Activated CD8-positive, alpha-beta T cell treated with anti-CD3 and anti-CD28 coated beads, Interleukin-2, amount 10 ng/mL, durations not matched to agents 7 days and 5 days (primary cell): ENCODE data around the gene FSIP1. TPM values are rescaled to one million over a fixed set of nuclear protein-coding genes. Genes with fewer than 3 reads are reported as not detected.

Experiments used
- ATAC-seq: fragments of 150-1000 bp; cut with Tn5 transposase; one replicate; pipeline ENCODE4 v1.10.0; 2021; ENCODE audit warnings: moderate library complexity
- CTCF ChIA-PET: fragments of 350-600 bp; sonication (Branson Sonifier 250); formaldehyde crosslinking; loops from one replicate; lab custom pipeline; 2021; ENCODE audit warnings: antibody characterized with exemption; lab: Charles Lee
- POLR2A ChIA-PET: fragments of 350-600 bp; sonication (Branson Sonifier 250); formaldehyde crosslinking; loops from one replicate; lab custom pipeline; 2021; ENCODE audit warnings: antibody characterized with exemption; lab: Charles Lee
- DNase-seq: peaks from one replicate; pipeline ENCODE4 v3.0.0-alpha.2; 2020
- H3K27ac Mint-ChIP-seq: one replicate; pipeline ENCODE4 v1.8.0; 2021; ENCODE audit warnings: mild to moderate bottlenecking, mixed read lengths
- H3K27me3 Mint-ChIP-seq: one replicate; pipeline ENCODE4 v1.8.0; 2021; ENCODE audit warnings: low read depth, mixed read lengths
- H3K36me3 Mint-ChIP-seq: one replicate; pipeline ENCODE4 v1.8.0; 2021; ENCODE audit warnings: low read depth, mixed read lengths
- H3K4me1 Mint-ChIP-seq: one replicate; pipeline ENCODE4 v1.8.0; 2021; ENCODE audit warnings: low read depth, mixed read lengths
- H3K4me3 Mint-ChIP-seq: one replicate; pipeline ENCODE4 v1.8.0; 2021; ENCODE audit warnings: mild to moderate bottlenecking, mixed read lengths
- H3K9me3 Mint-ChIP-seq: one replicate; pipeline ENCODE4 v1.8.0; 2022; ENCODE audit warnings: mixed read lengths; ENCODE audit not compliant: insufficient read depth
- total RNA-seq, 2 experiments: library from RNA; stranded (reverse); gene quantifications; one replicate each; pipeline ENCODE4 v1.2.3, GENCODE V29; 2021

The FSIP1 gene
- total RNA-seq, 2 experiments from 2014 or later = 0.73 to 1.0 TPM

GRCh38 chr15:39613271-39613670, 169.4 kb downstream of the FSIP1 start:
- H3K27ac Mint-ChIP-seq = no peak overlapping the region
- peaks cover 50% of the 10 kb centered on the region for H3K36me3 Mint-ChIP-seq
- H3K27me3 Mint-ChIP-seq = peaks cover 12% of the 10 kb centered on the region
- peaks cover 33% of the 10 kb centered on the region for H3K9me3 Mint-ChIP-seq
- ChIA-PET CTCF (no interaction called here), POLR2A (no interaction called here)
- H3K4me3 Mint-ChIP-seq = no peak overlapping the region
- ATAC-seq (no peak), DNase-seq (no peak)
- peaks cover 21% of the 10 kb centered on the region for H3K4me1 Mint-ChIP-seq

GRCh38 chr15:39610665-39611064, 172.0 kb downstream of the FSIP1 start:
- Mint-ChIP-seq H3K27me3 (peaks cover 6% of the 10 kb centered on the region), H3K4me3 (no peak overlapping the region), H3K9me3 (peaks cover 35% of the 10 kb centered on the region), H3K36me3 (peaks cover 50% of the 10 kb centered on the region), H3K4me1 (peaks cover 23% of the 10 kb centered on the region), H3K27ac (no peak overlapping the region)
- no peak for ATAC-seq
- ChIA-PET POLR2A (no interaction called here), CTCF (interaction anchor here (1.4 to 2.6 kb wide), 3 partner anchors 12 to 75 kb away, joined by 4 to 17 read pairs (median 5); no protein-coding TSS in a partner anchor)
- no peak for DNase-seq

GRCh38 chr15:39609166-39609916, 173.3 kb downstream of the FSIP1 start:
- CTCF ChIA-PET = interaction anchor here (1.3 to 2.6 kb wide), 4 partner anchors 14 to 147 kb away, joined by 3 to 17 read pairs (median 4); no protein-coding TSS in a partner anchor
- peaks cover 27% of the 10 kb centered on the region for H3K9me3 Mint-ChIP-seq
- H3K27me3 Mint-ChIP-seq = peaks cover 3% of the 10 kb centered on the region
- POLR2A ChIA-PET = no interaction called here
- no peak for DNase-seq
- no peak for ATAC-seq
- H3K36me3 Mint-ChIP-seq = peaks cover 44% of the 10 kb centered on the region
- H3K4me1 Mint-ChIP-seq = peaks cover 23% of the 10 kb centered on the region
- peak overlapping the region; percentile 53 for H3K27ac Mint-ChIP-seq
- H3K4me3 Mint-ChIP-seq = no peak overlapping the region

DNA sequence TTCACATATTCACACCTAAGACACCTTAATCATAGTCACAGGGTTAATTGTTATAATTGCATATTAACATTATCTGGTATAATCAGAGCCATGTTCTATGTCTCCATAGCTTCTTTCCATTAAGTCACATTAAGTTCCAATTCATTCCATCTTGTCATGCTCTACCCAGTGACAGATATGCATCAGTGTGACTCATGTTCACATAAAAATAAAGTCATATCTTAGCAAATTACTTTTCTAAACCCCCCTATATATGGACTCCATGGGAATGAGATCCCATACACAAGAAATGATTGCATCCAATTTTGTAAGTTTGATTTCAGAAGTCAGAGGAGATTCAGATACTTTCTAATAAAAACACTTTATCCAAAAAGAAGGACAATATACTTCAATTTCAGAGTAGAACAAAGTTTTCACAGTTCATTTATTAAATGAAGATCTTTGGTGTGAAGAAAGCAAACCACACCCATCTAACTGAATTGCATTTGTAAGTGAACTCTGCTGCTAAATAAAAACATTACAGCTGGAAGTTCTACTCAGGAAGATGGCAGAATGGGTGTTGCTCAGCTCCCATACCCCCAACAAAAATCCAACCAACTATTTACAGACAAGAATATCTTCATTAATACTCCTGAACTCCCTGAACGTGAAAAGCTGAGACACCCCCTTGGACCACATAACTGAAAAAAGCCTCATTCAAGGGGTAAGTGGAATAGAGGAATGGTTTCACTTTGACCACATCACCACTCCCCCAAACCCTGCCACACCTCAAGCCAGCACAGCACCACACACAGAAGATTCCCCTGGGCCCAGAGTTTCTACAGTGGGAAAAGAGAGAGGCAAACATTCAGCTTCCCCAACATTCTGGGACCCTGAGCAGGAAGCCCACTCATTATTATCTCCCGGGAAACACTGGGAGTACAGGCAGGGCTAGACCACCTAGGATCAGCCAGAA, 174.2 kb downstream of the FSIP1 start:
- Mint-ChIP-seq H3K27ac (peak overlapping the region; percentile 53), H3K4me1 (peaks cover 23% of the 10 kb centered on the region), H3K9me3 (peaks cover 20% of the 10 kb centered on the region), H3K4me3 (no peak overlapping the region), H3K27me3 (peaks cover 3% of the 10 kb centered on the region), H3K36me3 (peaks cover 39% of the 10 kb centered on the region)
- ATAC-seq (no peak), DNase-seq (no peak)
- CTCF ChIA-PET = interaction anchor here (0.7 to 1.7 kb wide), 6 partner anchors 15 to 148 kb away, joined by 3 to 8 read pairs (median 4); no protein-coding TSS in a partner anchor
- POLR2A ChIA-PET = no interaction called here

- peaks cover 4% of the 10 kb centered on the region for H3K9me3 Mint-ChIP-seq
These were observed 177.5 kb downstream of the FSIP1 start for GRCh38 chr15:39605146-39605545.

DNA sequence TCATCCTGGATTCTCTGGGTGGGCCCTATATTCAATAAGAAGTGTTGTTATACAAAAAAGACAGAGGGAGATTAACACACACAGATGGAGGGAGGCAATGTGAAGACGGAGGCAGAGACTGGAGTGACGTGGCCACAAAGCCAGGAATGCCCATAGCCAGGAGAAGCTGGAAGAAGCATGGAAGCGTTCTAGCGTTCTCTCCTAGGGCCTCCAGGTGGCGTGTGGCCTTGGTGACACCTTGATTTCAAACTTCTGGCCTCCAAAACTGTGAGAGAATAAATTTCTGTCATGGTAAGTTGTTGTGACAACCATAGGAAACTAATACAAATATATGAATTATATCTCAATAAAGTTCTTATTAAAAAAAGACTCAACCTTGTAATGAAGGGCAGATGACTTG, 180.5 kb downstream of the FSIP1 start:
- ChIA-PET POLR2A (no interaction called here), CTCF (interaction anchor here (0.8 to 1.9 kb wide), 2 partner anchors 21 to 155 kb away, joined by 3 to 6 read pairs; no protein-coding TSS in a partner anchor)
- peaks cover 5% of the 10 kb centered on the region for H3K27me3 Mint-ChIP-seq
- no peak for ATAC-seq
- no peak overlapping the region for H3K4me3 Mint-ChIP-seq
- H3K4me1 Mint-ChIP-seq = peaks cover 5% of the 10 kb centered on the region
- no peaks in the 10 kb centered on the region for H3K36me3 Mint-ChIP-seq
- H3K27ac Mint-ChIP-seq = no peak overlapping the region
- DNase-seq = no peak
- H3K9me3 Mint-ChIP-seq = no peaks in the 10 kb centered on the region

More at GRCh38 chr15:39605146-39605545, 177.5 kb downstream of the FSIP1 start:
- Mint-ChIP-seq H3K27me3 (no peaks in the 10 kb centered on the region), H3K4me1 (peaks cover 23% of the 10 kb centered on the region), H3K36me3 (peaks cover 17% of the 10 kb centered on the region), H3K27ac (no peak overlapping the region), H3K4me3 (no peak overlapping the region)
- no peak for DNase-seq
- ATAC-seq = no peak
- POLR2A ChIA-PET = no interaction called here
- CTCF ChIA-PET = no interaction called here

GRCh38 chr15:39599871-39600270, 182.8 kb downstream of the FSIP1 start:
- Mint-ChIP-seq H3K4me1 (no peaks in the 10 kb centered on the region), H3K9me3 (no peaks in the 10 kb centered on the region), H3K36me3 (no peaks in the 10 kb centered on the region), H3K4me3 (no peak overlapping the region), H3K27ac (no peak overlapping the region), H3K27me3 (peaks cover 7% of the 10 kb centered on the region)
- POLR2A ChIA-PET = no interaction called here
- CTCF ChIA-PET = interaction anchor here (2.2 to 2.8 kb wide), 2 partner anchors 17 to 20 kb away, joined by 6 to 9 read pairs; partner anchors contain the start of gene THBS1
- ATAC-seq = no peak
- no peak for DNase-seq

DNA sequence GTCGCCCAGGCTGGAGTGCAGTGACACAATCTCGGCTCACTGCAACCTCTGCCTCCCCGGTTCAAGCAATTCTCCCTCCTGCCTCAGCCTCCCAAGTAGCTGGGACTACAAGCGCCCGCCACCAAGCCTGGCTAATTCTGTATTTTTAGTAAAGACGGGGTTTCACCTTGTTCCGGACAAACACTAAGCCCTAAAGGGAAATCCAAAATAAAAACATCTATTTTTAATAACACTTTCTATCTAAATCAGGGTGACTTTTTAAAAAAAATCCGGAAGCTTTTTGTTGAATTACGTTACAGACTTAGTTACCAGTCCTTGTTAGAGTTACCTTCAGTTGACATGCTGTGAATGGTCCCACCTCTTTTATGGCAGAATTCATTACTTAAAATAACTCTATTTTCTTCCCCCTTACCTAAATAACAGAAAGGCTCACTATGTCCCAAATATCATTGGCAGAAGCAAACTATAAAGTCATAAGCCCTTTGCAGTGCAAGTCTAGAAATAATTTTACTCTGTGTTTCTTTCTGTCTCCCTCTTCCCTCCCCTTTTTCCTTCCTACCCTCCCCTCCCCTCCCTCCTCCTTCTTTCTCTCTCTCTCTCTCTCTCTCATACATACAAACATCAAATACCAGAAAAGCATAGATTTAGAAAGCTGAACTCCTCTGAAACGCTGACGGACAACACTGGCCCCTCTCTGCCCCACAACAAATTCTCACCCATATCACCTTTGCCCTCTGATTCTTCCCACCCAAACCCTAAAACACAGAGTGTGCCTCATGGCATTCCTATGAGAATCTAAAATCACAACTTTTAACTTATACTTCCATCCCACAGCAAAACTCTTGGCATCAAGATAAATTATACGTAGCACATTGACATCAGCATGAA, 183.4 kb downstream of the FSIP1 start:
- Mint-ChIP-seq H3K27ac (no peak overlapping the region), H3K4me1 (peaks cover 2% of the 10 kb centered on the region), H3K36me3 (no peaks in the 10 kb centered on the region), H3K9me3 (no peaks in the 10 kb centered on the region), H3K27me3 (peaks cover 7% of the 10 kb centered on the region), H3K4me3 (no peak overlapping the region)
- no peak for DNase-seq
- no peak for ATAC-seq
- CTCF ChIA-PET = interaction anchor here (1.0 to 2.8 kb wide), 5 partner anchors 16 to 274 kb away, joined by 3 to 9 read pairs (median 3); partner anchors contain the start of gene THBS1
- POLR2A ChIA-PET = no interaction called here

GRCh38 chr15:39598186-39598850, 184.3 kb downstream of the FSIP1 start:
- Mint-ChIP-seq H3K4me1 (peaks cover 7% of the 10 kb centered on the region), H3K9me3 (no peaks in the 10 kb centered on the region), H3K27me3 (peaks cover 7% of the 10 kb centered on the region), H3K27ac (no peak overlapping the region), H3K4me3 (no peak overlapping the region), H3K36me3 (peaks cover 4% of the 10 kb centered on the region)
- ChIA-PET CTCF (interaction anchor here (0.7 to 2.8 kb wide), 6 partner anchors 15 to 275 kb away, joined by 3 to 9 read pairs (median 3); partner anchors contain the start of gene THBS1), POLR2A (no interaction called here)
- ATAC-seq = no peak
- no peak for DNase-seq

DNA sequence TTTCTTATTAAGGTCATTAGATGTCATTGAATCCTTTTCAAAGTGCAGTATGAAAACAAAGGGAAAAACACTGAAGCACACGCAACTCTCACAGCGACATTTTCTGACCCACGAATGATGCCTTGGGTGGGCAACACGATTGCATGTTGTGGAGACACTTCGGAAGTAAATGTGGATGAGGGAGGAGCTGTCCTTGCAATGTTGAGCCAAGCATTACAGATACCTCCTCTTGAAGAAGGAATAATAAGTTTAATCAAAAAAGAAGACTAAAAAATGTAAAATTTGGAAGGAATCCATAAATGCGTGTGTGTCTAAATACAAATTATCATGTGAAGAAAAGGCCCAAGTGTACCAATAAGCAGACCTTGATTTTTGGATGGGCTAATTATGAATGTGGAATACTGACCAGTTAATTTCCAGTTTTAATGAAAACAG, 184.9 kb downstream of the FSIP1 start:
- Mint-ChIP-seq H3K36me3 (peaks cover 7% of the 10 kb centered on the region), H3K27me3 (peaks cover 7% of the 10 kb centered on the region), H3K4me1 (peaks cover 7% of the 10 kb centered on the region), H3K27ac (no peak overlapping the region), H3K4me3 (no peak overlapping the region), H3K9me3 (no peaks in the 10 kb centered on the region)
- ChIA-PET POLR2A (no interaction called here), CTCF (interaction anchor here (0.7 to 2.8 kb wide), 4 partner anchors 17 to 275 kb away, joined by 3 to 9 read pairs (median 3); partner anchors contain the start of gene THBS1)
- DNase-seq (no peak), ATAC-seq (no peak)
